HG03457 (cell line): ENCODE measurements around the gene RAPGEF2.
"Not testable (repeated sequence)": the region's sequence is repeated elsewhere in the genome, so short reads cannot be mapped to it uniquely, and the experiment has no call there.

Source experiments
- ATAC-seq: cut with Tn5 transposase; IDR thresholded peaks from one replicate; pipeline ENCODE4 v1.9.1; 2021; ENCODE audit warnings: moderate number of reproducible peaks; ENCODE audit not compliant: unreplicated experiment

The RAPGEF2 gene

GRCh38 chr4:159097144-159097543 lies 5.7 kb upstream of the RAPGEF2 start:
- no peak for ATAC-seq

DNA sequence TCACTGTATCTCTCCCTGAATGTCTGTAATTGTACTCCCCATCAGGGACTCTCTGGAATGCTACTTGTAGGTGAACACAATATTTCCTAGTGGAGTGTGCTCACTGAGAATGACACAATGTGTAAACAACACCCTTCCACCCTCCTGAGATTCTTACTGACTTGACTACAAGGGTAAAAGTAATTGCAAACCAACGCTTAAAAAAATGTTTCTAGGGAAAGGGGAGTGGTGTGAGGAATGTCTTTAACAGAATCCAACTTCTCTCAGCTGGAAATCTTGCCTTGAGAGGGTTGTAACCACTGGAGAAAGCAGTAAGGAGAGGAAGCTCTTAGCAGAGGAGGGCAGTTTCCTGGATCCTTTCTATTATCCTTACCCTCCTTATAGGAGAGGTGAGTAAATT lies 5.1 kb upstream of the RAPGEF2 start:
- no peak for ATAC-seq

GRCh38 chr4:159098482-159099127 lies 4.3 kb upstream of the RAPGEF2 start:
- no peak for ATAC-seq

GRCh38 chr4:159101988-159102621 lies 774 bp upstream of the RAPGEF2 start:
- no peak for ATAC-seq

DNA sequence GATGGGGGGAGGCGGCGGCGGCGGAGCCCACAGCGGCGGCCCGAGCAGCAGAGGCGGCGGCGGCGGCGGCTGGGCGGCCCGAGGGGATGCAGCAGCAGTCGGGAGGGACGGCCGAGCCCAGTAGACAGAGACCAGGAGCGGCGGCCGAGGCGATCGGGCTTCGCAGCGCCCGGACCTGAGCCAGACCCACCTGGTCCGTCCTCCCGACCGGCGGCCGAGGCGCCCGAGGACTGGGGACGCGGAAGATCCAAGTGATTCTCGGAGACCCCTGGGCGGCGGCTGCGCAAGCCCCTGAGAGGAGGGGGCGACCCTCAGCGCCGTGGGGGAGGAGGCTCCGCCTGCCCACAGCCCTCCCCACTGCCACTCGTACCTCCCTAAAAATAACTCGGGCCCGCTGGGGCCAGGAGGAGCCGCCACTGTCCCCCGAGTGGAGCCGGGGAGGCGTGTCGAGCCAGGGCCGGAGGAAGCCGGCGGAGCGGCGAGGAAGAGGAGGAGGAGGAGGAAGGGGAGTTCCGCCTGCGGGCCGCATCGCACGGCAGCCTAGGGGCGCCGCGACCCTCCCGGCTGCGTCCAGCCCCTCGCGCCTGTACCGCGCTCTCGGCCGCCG lies 608 bp downstream of the RAPGEF2 start:
- ATAC-seq: peak; percentile 13

DNA sequence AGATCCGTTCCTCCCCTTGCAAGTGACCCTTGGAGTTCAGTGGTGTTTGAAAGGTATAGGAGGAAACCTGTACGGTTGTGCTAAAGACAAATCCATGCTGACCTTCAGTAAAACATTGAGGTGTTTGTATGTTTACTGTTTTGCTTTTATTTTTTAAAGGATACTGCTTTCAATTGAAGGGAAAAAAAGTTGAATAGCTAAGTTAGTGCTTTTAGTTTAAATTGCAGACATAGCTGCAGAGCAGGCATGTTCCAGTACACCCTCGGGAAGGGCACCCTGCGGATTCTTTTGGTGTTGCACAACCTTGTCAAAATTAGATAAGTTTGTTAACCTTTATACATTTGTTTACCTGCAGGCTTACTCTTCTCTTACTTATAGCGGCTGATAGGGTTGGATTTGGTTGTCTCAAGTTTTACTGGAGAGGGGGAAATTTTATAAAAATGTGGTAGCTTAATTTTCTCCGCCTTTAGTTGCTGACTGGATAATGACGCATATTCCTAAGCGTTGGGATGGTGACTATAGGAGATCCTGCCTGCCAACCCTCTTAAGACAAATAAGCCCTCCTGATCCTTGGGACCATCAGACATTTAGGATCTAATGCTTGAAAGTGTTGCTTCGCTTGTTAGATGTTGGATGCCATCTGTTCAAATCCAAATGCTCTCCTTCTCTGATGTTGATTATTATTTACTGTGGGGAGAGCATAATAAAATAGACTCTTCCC lies 2.0 kb downstream of the RAPGEF2 start:
- no peak for ATAC-seq

DNA sequence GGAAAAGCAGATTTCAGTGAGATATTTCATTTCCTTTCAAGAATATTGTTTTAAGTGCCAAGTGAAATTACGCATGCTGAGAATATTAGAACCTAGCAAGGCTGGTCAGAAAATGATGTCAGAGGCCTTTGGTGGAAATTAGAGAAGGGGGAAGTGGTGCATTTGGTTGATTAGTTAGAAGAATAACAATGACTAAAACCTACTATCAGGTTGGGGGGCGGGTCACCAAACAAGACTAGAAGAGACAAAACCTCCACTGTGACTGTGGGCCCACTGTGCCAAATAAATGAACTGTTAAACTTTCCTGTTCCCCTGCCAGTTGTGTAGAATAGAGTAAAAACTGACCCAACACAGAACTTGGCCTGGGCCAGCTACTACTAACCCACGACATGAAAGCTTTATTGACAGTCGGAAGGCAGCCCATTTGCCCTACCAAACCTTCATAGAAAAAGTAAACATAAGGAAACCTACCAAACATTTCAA lies 2.9 kb downstream of the RAPGEF2 start:
- ATAC-seq: no peak

DNA sequence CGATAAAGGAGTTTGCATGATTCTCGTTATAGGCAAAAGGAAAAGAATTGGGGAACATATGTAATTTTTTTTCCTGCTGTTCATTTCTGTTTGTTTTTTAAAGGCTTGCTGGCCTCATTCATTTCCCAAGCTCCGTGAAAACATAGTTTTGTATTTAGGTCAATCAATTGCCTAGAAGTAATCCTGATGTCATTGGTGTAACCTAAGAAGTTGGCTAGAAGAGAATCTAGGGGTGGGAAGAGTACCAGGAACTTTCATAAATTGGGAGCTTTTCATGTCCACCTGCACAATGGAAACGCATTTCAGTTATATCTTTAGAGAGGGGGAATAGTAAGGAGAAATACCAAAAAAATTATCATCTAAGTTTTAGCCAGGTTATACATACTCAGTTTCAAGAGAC lies 3.8 kb downstream of the RAPGEF2 start:
- no peak for ATAC-seq

DNA sequence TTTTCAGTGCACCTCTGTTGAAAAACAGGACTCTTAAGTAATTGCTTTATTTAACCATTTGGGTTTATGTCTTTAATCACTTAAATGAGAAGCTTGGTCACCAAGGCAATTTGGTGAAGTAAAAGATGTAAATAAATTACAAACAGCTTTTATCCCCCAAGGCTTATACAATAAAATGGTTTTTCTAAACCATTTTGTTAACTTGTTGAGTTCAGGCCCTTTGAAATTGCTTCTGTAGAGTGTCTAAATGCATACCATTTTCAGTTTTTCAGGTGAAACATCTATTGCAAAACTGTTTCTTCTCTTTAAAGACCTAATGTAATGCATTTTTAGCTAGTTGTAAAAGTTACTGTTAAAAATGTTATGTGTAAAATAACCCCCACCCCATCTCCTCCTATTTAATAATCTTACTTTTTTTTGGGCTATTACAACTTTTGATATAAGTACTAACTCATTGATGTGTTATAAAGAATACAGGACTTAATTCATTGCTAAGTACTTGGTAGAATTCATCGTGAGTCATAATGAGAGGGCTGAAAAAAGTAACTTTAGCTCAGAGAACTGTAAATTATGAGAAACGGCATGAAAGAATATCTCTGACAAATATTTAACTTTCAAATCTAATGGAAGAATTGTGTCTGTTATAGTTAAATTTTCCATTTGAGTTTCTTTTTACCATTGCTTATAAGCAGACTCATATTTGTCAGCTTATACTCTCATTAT lies 4.5 kb downstream of the RAPGEF2 start:
- no peak for ATAC-seq

GRCh38 chr4:159108124-159108523 lies 5.2 kb downstream of the RAPGEF2 start:
- no peak for ATAC-seq

DNA sequence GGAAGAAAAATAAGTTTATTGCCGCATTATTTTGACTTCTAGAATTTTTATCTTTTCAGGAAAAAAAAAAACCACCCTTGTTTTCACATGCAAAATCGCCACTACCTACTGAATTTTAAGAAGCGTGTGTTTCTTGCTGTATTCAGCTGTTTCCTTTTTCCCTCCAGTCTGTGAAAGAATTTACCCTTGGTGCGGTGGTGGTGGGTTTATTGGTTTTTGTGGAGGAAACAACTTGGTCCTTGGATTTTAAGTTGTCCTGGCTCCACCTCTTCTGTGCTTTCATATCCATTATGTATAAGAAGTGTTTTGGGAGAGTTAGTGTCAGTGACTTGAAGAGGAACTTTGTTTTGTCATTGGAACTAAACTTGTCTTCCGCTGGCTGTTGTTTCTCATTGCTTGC lies 8.1 kb downstream of the RAPGEF2 start:
- ATAC-seq: no peak

DNA sequence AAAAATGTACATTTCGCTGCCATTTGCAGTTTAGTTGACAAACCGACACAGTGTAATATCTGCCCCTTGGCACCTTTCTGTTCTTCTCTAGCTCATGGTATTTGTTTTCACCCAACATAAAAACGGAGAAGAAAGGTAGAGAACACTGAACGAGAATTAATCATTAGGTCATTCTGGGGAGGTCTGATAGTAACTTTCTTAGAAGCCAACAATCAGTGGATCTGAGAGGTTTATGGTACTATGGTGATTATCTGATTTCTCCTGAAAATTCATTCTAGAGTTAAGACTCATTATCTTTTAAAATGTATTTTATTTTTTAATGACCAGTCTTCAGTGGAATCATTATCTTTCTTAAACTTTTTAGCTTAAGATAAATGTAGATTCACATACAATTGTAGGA lies 8.5 kb downstream of the RAPGEF2 start:
- no peak for ATAC-seq

- not testable (repeated sequence) for ATAC-seq
Observed at GRCh38 chr4:159113366-159113765, 10.5 kb downstream of the RAPGEF2 start.

DNA sequence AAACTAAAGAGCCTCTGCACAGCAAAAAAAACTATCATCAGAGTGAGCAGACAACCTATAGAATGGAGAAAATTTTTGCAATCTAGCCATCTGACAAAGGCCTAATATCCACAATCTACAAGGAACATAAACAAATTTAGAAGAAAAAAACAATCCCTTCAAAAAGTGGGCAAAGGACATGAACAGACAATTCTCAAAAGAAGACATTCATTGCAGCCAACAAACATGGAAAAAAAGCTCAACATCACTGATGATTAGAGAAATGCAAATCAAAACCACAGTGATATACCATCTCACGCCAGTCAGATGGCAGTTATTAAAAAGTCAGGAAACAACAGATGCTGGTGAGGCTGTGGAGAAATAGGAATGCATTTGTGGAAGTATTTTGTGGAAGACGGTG lies 13.2 kb downstream of the RAPGEF2 start:
- not testable (repeated sequence) for ATAC-seq

- not testable (repeated sequence) for ATAC-seq
Observed at GRCh38 chr4:159116693-159117092, 13.8 kb downstream of the RAPGEF2 start.

GRCh38 chr4:159117564-159117963 lies 14.7 kb downstream of the RAPGEF2 start:
- no peak for ATAC-seq

GRCh38 chr4:159117968-159118367 lies 15.1 kb downstream of the RAPGEF2 start:
- ATAC-seq: no peak

DNA sequence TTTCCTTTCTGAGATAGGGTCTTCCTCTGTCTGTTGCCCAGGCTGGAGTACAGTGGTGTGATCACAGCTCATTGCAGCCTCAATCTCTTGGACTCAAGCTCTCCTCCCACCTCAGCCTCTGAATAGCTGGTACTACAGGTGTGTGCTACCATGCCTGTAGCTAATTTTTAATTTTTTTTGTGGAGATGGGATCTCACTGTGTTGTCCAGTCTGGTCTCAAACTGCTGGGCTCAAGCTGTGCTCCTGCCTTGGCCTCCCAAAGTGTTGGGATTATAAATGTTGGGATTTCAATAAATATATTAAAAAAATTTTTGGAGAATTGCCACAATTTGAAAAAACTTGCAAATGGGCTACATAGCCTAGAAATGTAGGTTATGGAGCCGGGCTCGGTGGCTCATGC lies 18.5 kb downstream of the RAPGEF2 start:
- ATAC-seq: no peak

DNA sequence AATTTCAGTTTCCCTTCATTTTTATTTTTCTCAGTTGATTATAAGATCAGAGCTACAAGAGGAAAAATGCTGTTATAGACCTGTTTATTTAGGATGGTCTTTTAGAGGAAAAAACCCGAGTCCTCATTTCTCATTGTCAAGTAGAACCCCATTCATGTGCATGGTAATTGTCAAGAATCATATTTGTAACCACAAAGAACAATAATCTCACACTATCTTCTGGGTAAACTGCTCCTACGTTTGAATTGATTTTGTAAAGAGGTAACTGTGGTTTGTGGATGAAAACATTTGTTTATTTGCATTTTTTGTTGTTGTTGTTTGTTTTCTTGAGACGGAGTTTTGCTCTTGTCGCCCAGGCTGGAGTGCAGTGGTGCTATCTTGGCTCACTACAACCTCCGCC lies 23.8 kb downstream of the RAPGEF2 start:
- no peak for ATAC-seq

- ATAC-seq: no peak
Observed at GRCh38 chr4:159127745-159128518, 25.1 kb downstream of the RAPGEF2 start.
